Measurements from ENCODE around the gene SLC2A1.

The SLC2A1 gene

GRCh38 chr1:42886046-42886739 is 72.5 kb downstream of the SLC2A1 start:
- no peaks in the 10 kb centered on the region for H3K36me3 ChIP-seq
- no peak for TF ChIP-seq CTCF (IDR thresholded peaks at IDR 0.05)
- no peak overlapping the region for H3K27ac ChIP-seq
- peaks cover 0 to 8% of the 10 kb centered on the region in 2 donors for H3K27me3 ChIP-seq
- intact Hi-C loops (cut with DNase I; ENCODE audit: low total_unique reads), result no loop called here
- H3K4me1 ChIP-seq, result no peaks in the 10 kb centered on the region
- H3K4me3 ChIP-seq, result no peak overlapping the region
- no peaks in the 10 kb centered on the region for H3K9me3 ChIP-seq
- DNase-seq, result no peak

DNA sequence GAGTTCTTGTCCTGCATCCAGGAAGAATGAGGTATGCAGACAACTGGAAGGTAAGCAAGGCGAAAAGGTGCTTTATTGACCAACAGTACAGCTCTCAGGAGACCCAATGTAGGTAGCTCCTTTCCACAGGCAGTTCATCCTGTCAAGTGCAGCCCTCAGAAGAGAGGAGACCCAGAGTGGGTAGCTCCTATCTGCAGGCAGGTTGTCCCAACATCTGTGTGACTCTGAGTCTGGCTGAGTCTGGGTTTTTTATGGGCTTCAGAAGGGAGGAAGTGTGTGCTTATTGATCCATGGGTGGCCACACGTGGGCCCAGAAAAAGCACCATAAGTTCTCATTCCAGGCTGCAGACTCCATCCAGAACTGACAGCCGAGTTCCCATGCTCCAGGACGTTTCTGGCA is 78.3 kb downstream of the SLC2A1 start:
- H3K4me1 ChIP-seq, result no peaks in the 10 kb centered on the region

DNA sequence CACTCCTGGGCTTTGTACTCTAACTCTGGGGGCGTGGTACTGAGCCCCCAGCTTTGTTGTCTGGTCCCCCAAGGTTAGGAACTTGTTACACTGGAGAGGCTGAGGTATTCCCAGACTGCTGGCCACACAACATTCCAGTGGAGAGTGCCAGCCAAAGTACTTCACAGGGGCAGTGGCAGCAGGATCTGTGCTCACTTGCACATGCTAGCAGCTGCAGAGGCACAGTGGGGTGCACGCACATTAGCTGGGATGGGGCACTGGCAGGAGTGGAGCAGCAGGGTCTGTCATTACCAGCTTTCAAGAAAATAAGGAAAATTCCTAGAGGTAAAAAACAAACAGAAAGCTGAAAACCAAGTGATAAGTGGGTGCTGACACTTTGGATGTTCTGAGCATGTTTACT is 81.3 kb downstream of the SLC2A1 start:
- Histone ChIP-seq H3K27me3 (peaks cover 0 to 7% of the 10 kb centered on the region in 2 donors), H3K4me3 (no peak overlapping the region), H3K27ac (no peak overlapping the region), H3K4me1 (no peaks in the 10 kb centered on the region), H3K9me3 (peaks cover 0 to 7% (median 0%) of the 10 kb centered on the region in 3 donors), H3K36me3 (no peaks in the 10 kb centered on the region)
- intact Hi-C loops (cut with DNase I; ENCODE audit: low total_unique reads), result no loop called here
- DNase-seq, result no peak
- TF ChIP-seq CTCF (IDR thresholded peaks at IDR 0.05), result no peak

More for the DNA sequence above, 78.3 kb downstream of the SLC2A1 start:
- intact Hi-C loops (cut with DNase I; ENCODE audit: low total_unique reads), result no loop called here
- no peak overlapping the region for H3K27ac ChIP-seq
- no peak for DNase-seq
- no peak overlapping the region for H3K4me3 ChIP-seq
- peaks cover 0 to 7% of the 10 kb centered on the region in 2 donors for H3K27me3 ChIP-seq
- no peaks in the 10 kb centered on the region for H3K36me3 ChIP-seq
- no peaks in the 10 kb centered on the region for H3K9me3 ChIP-seq
- TF ChIP-seq CTCF (IDR thresholded peaks at IDR 0.05), result no peak

DNA sequence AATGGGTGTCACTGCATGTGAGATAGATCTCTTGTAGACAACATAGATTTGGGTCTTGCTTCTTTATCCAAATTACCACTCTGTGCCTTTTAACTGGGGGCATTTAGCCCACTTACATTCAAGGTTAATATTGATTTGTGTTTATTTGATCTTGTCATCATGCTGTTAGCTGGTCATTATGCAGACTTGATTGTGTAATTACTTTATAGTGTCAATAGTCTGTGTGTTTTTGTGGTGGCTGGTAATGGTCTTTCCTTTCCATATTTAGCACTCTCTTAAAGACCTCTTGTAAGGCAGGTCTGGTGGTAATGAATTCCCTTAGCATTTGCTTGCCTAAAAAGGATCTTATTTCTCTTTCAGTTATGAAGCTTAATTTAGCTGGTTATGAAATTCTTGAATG is 82.7 kb downstream of the SLC2A1 start:
- intact Hi-C loops (cut with DNase I; ENCODE audit: low total_unique reads), result no loop called here
- Histone ChIP-seq H3K36me3 (no peaks in the 10 kb centered on the region), H3K4me3 (no peak overlapping the region), H3K4me1 (no peaks in the 10 kb centered on the region), H3K27ac (no peak overlapping the region), H3K27me3 (peaks cover 0 to 7% of the 10 kb centered on the region in 2 donors), H3K9me3 (peaks cover 0 to 7% (median 0%) of the 10 kb centered on the region in 3 donors)
- DNase-seq, result no peak
- TF ChIP-seq CTCF (IDR thresholded peaks at IDR 0.05), result no peak

Measured in tibial artery (tissue), 4 donors.